Fibroblast of villous mesenchyme (primary cell): Measurements from ENCODE around the gene RGS9. TPM values are rescaled to one million over a fixed set of nuclear protein-coding genes. Genes with fewer than 3 reads are reported as not detected.
A peak's percentile ranks its signal among the peaks of the same experiment; 100 is the strongest.

Experiments
- DNase-seq: peaks from one replicate; pipeline ENCODE4 v3.0.0-alpha.2; 2010; ENCODE audit warnings: low read depth
- H3K4me3 ChIP-seq: 2 replicates; pipeline ENCODE4 v1.5.1; 2011; ENCODE audit warnings: low read depth, mild to moderate bottlenecking, low read length
- total RNA-seq: library from RNA; depleted of rRNA; stranded (reverse); fragments of >200 nt; gene quantifications from 2 replicates; pipeline ENCODE4 v1.2.3, GENCODE V29; 2012
- TF ChIP-seq, protein P1 (sequence below): IDR thresholded peaks from 2 replicates; pipeline ENCODE4 v1.5.1; 2012; ENCODE audit warnings: low read depth, mild to moderate bottlenecking, low read length; ENCODE audit not compliant: insufficient read depth

The RGS9 gene
- total RNA-seq, 1 donor, result 2.2 TPM

DNA sequence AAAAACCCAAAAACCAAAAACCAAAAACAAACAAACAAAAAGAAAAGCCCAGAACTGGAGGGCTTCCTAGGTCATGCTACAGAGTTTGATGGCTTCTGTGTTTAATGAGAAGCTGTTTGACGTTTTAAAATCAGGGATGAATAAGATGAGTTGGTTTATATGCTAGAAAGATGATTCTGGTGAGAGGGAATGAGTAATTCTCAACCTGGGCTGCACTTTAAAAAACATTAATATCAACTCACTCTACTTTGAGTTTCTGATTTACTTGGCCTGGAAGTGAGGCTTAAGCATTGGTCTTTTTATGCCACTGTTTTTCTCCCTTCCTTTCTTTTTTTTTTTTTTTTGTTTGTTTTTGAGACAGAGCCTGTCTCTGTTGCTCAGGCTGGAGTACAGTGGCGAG is 5.1 kb downstream of the RGS9 start:
- H3K4me3 ChIP-seq, result no peak overlapping the region
- no peak for DNase-seq
- TF ChIP-seq, protein P1, sequence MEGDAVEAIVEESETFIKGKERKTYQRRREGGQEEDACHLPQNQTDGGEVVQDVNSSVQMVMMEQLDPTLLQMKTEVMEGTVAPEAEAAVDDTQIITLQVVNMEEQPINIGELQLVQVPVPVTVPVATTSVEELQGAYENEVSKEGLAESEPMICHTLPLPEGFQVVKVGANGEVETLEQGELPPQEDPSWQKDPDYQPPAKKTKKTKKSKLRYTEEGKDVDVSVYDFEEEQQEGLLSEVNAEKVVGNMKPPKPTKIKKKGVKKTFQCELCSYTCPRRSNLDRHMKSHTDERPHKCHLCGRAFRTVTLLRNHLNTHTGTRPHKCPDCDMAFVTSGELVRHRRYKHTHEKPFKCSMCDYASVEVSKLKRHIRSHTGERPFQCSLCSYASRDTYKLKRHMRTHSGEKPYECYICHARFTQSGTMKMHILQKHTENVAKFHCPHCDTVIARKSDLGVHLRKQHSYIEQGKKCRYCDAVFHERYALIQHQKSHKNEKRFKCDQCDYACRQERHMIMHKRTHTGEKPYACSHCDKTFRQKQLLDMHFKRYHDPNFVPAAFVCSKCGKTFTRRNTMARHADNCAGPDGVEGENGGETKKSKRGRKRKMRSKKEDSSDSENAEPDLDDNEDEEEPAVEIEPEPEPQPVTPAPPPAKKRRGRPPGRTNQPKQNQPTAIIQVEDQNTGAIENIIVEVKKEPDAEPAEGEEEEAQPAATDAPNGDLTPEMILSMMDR, result no peak

DNA sequence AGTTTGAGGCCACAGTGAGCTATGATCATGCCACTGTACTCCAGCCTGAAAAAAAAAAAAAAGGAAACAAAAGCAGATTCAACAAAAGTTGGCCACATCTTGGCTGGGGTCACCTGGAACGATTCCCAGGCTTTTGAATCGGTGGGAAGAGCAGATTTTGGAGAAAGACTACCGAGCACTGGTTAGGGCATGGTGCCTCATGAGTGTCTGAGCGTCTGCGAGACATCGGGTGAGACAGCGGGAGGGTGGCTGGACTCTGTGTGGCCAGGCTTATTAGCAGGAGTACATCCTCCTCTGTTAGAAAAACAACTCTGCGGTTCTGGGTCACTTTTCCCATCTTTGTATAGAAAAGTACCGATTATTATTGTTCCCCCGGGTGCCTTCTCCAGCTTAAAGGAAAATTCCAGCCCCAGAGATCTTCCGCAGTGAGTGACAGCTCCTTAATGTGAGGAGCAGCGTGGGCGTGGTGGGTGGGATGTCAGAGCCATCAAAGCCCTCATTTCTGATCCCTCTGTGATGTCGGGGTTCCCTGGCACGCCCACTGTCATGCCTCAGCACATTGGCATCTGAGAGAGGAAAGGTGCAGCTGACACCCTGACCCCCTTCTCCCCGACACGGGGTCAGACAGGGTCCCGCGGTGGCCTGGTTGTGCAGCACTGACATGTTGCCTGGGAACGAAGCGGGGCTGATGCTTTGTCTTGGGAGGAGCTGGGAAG is 6.9 kb downstream of the RGS9 start:
- H3K4me3 ChIP-seq, result no peak overlapping the region
- no peak for DNase-seq
- TF ChIP-seq, protein P1, result no peak

DNA sequence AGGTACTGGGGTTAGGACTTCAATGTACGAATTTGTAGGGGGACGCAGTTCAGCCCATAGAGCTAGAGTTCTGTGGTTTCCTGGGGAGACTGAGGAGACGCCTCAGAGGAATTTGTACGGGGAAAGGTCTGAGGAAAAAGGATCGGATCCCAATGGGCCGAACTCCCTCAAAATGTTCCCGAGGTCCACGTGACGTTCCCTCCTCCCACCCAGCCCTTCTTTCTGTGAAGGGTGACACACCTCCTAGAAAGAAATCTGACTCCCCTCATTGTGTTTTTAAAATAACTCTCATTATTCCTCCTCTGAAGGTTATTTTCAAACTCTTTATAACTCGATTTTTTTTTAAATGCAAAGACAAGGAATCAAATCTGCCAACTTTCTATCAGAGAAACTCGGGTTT is 8.6 kb downstream of the RGS9 start:
- TF ChIP-seq, protein P1, result no peak
- no peak overlapping the region for H3K4me3 ChIP-seq
- DNase-seq, result no peak

DNA sequence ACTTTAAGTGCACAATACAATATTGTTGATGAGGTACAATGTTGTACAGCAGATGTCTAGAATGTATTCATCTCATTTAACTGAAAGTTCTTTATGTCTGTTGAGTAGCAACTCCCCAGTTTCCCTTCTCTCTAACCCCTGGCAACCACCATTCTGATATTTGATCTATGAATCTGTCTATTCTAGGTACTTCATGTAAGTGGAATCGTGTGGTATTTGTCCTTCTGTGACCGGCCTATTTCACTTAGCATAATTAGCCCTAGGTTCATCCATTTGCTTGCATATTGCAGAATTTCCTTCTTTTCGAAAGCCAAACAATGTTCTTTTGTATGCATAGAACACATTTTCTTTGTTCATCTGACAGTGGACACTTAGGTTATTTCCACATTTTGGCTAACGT is 10.8 kb downstream of the RGS9 start:
- TF ChIP-seq, protein P1, result no peak
- H3K4me3 ChIP-seq, result no peak overlapping the region
- DNase-seq, result no peak

DNA sequence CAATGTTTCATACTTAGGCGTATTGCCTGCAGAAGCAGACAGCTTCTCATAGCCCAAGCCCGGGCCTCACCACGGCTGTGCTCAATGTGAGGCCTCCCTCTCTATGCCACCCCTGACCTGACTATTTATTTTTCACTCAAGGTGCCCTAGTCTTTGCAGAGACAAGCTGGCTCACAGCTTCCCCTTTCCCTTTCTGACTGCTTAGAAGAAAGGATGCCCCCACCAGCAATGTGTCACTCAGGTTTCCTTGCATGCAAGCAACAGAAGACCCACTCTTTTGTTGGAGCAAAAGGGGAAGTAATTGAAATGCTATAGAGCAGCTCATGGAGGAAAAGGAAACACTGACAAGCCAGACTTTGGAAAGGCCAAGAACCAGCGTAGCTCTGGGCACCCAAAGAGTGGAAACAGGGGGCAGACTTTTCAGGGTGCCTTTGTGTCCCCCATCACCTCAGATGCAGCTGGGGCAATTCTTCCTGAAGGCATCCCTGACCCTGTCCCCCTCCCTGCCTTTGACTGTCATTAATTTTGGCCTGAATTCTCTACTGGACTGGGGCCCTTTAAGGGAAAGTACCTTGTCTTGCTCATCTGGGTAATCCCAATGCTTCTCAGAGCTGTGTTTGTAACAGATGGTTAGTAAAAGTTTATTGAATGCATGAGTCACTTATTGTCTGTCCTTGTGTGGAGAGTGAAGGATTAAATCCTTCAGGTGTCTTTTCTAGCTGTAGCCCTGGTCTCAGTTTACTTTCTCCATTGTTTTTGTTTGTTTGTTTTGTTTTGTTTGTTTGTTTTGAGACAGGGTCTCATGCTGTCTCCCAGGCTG is 17.8 kb downstream of the RGS9 start:
- peak; percentile 59 for DNase-seq
- H3K4me3 ChIP-seq, result no peak overlapping the region

DNA sequence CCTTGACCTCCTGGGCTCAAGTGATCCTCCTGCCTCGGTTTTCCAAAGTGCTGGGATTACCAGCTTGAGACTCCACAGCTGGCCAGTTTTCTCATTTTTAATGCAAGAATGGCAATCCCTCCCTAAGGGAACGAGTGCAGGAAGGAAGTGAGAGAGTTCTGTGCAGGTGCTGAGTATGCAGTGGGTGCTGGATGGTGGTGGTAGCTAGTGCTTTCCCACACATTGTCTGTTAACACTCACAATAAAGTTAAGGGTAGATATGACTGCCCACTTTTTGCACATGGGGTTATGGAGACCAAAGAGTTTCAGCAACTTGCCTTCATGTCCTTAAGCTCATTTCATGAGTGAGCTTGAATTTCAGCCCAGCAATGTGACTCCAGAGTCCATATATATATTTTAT is 18.5 kb downstream of the RGS9 start:
- DNase-seq, result peak; percentile 17
- TF ChIP-seq, protein P1, result no peak
- H3K4me3 ChIP-seq, result no peak overlapping the region

More for the DNA sequence above, 17.8 kb downstream of the RGS9 start:
- TF ChIP-seq, protein P1, result no peak
